WI38 (cell line): Measurements from ENCODE around the gene SNX30.
"Not testable (repeated sequence)": the region's sequence is repeated elsewhere in the genome, so short reads cannot be mapped to it uniquely, and the experiment has no call there.

ENCODE experiments used
- H3K4me3 ChIP-seq: 2 replicates; pipeline ENCODE4 v1.5.1; 2011; ENCODE audit warnings: low read depth, mild to moderate bottlenecking, control low read depth, low read length
- TF ChIP-seq, protein P1 (sequence below): IDR thresholded peaks from 2 replicates; pipeline ENCODE4 v1.5.1; 2012; ENCODE audit warnings: low read depth, mild to moderate bottlenecking, control low read depth, low read length

Gene SNX30

DNA sequence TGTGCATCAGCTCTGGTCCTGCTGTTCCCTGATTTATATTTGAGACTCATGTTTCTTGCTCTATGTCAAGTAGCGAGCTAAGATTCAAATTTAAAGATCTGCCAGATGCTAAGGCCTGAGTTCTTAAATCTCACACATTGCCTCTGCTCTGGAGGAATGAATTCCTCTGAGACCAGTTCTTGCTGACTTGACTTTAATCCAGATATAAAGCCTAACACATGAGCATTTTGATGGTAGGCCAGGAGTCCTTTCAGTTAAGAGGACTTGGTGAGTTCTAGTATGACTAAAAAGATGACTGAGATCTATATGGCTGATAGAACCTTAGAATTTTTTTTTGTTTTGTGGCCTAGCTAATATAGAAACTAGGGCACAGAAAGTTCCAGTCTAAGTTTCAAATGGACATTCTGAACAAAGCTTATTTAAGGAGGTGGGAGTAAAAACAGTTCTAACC is 31.3 kb upstream of the SNX30 start:
- H3K4me3 ChIP-seq: no peak overlapping the region
- TF ChIP-seq, protein P1, sequence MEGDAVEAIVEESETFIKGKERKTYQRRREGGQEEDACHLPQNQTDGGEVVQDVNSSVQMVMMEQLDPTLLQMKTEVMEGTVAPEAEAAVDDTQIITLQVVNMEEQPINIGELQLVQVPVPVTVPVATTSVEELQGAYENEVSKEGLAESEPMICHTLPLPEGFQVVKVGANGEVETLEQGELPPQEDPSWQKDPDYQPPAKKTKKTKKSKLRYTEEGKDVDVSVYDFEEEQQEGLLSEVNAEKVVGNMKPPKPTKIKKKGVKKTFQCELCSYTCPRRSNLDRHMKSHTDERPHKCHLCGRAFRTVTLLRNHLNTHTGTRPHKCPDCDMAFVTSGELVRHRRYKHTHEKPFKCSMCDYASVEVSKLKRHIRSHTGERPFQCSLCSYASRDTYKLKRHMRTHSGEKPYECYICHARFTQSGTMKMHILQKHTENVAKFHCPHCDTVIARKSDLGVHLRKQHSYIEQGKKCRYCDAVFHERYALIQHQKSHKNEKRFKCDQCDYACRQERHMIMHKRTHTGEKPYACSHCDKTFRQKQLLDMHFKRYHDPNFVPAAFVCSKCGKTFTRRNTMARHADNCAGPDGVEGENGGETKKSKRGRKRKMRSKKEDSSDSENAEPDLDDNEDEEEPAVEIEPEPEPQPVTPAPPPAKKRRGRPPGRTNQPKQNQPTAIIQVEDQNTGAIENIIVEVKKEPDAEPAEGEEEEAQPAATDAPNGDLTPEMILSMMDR: no peak

GRCh38 chr9:112719696-112720095 is 30.9 kb upstream of the SNX30 start:
- TF ChIP-seq, protein P1: no peak
- no peak overlapping the region for H3K4me3 ChIP-seq

GRCh38 chr9:112720113-112720780 is 30.3 kb upstream of the SNX30 start:
- H3K4me3 ChIP-seq: no peak overlapping the region
- TF ChIP-seq, protein P1: no peak

DNA sequence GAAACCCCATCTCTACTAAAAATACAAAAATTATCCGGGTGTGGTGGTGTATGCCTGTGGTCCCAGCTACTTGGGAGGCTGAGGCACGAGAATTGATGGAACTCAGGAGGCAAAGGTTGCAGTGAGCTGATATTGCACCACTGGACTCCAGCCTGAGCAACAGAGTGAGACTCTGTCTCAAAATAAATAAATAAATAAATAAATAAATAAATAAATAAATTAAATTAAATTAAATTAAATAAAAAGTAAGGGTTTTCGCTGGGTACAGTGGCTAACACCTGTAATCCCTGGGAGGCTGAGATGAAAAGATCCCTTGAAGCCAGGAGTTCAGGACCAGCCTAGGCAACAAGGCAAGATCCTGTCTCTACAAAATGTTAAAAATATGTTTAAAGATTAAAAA is 27.8 kb upstream of the SNX30 start:
- not testable (repeated sequence) for H3K4me3 ChIP-seq

- TF ChIP-seq, protein P1: no peak
- H3K4me3 ChIP-seq: no peak overlapping the region
These were observed 24.6 kb upstream of the SNX30 start for GRCh38 chr9:112725961-112726360.

DNA sequence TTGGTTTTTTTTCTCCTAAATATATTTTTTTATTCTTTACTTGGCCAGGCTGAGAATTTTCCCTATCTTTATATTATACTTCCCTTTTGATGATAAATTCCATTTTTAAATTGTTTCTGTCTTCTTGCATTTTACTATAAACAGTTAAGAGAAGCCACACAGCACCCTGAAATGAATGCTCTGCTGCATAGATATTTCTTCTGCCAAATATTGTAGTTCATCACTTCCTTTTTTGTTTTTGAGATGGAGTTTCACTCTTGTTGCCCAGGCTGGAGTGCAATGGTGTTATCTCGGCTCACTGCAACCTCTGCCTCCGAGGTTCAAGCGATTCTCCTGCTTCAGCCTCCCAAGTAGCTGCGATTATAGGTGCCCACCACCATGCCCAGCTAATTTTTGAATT is 24.1 kb upstream of the SNX30 start:
- H3K4me3 ChIP-seq: no peak overlapping the region
- TF ChIP-seq, protein P1: no peak

DNA sequence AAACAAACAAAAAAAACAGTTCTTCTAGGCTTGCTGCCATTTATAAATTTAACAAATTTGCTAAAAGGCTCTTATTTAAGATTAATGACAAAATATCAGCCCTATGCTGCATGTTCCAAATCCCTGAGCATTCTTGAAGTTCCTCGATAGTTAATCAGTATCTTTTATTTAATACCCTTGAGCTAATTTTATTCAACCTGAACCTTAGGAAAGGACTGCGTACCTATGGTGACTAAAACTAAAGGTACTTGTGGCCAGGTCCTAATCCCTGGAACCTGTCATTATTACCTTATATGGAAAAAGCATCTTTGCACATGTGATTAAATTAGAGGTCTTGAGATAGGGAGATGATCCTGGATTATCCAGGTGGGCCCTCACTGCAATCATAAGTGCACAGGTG is 22.2 kb upstream of the SNX30 start:
- no peak overlapping the region for H3K4me3 ChIP-seq
- TF ChIP-seq, protein P1: no peak

DNA sequence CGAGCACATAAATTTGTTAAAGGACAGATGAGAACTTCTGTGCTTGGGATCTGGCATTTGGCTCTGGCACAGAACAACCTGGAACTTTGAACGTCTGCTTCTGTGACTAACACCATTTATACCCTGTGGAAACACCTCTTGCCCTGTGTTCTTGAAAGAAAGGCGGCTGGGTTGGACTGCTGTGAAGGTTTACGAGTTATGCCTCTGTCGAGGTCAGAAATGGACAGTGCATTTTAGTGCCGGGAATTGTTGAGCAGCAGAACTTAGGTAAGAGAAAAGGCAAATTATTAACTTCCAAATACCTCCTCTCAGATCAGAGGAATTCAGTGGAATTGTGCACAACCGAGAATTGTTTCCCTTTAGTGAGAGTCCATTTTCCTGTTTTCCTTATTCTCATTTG is 18.6 kb upstream of the SNX30 start:
- TF ChIP-seq, protein P1: no peak
- no peak overlapping the region for H3K4me3 ChIP-seq
